ENCODE data around the gene SERINC4.

Gene SERINC4

DNA sequence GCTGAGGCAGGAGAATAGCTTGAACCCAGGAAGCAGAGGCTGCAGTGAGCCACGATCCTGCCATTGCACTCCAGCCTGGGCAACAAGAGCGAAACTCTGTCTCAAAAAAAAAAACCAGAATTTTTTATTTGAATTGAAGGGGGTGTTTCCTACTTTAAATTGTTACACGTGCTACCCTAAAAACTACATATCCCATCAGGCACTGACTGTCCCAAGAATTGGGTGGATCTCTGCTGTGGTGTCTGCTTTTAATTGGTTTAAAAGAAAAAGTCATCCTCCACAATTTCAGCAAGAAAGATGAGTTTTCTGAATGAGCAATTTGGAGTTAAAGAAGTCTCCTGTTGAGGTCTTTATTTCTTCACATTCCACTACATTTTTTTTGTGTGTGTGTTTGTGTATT lies 51.6 kb downstream of the SERINC4 start:
- DNase-seq: peak; percentile 47

DNA sequence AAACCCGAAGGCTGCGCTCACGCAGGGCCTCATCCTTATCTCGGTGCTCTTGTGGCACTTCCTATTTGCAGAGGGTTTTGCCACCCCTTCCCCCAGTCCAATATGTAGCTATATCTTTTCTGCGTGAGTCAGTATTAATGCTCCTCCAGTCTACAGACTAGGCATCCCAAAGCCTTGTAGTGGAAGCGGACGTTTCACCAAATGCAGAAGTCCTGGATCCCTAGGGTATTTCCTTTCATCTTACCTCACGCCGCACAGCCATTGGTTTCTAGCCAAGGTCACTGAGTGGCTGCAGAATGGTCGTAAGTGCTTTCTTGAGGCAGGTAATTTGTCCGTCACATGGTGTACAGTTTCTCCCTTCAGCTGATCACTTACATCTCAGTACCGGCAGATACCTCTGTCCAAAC lies 53.1 kb downstream of the SERINC4 start:
- peak; percentile 27 for DNase-seq

DNA sequence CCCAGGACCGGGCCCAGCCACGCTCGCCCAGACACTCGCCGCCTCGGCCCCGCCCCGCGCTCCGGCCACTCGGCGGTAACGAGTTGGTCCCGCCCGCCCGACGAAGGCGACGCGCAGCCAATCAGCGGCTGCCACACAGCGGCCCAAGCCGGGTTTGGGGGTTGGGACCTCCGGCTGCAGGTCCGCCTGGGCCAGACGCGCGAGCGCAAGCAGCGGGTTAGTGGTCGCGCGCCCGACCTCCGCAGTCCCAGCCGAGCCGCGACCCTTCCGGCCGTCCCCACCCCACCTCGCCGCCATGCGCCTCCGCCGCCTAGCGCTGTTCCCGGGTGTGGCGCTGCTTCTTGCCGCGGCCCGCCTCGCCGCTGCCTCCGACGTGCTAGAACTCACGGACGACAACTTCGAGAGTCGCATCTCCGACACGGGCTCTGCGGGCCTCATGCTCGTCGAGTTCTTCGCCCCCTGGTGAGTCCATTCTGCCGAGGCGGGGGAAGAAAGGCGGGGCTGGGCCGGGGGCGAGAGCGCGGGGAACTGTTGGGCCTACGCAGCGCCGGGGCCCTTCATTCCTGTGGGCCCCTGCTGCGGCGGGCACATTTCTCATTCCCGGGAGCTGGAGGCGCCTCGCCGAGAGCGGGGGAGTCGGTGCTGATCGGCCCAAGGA lies 53.6 kb downstream of the SERINC4 start, which contains the start of gene PDIA3:
Gene PDIA3, plus strand, starts transcription at position 194 of the 658 bp plus-strand sequence. Its CDS starts 102 bp downstream, at position 296.
- DNase-seq: peak; percentile 96
